Progenitor cell of endocrine pancreas (in vitro differentiated cells): ENCODE results near the gene DTNB. TPM values are rescaled to one million over a fixed set of nuclear protein-coding genes. Genes with fewer than 3 reads are reported as not detected.

Experiments
- DNase-seq: peaks from one replicate; pipeline ENCODE4 v3.0.0; 2021; ENCODE audit warnings: low spot score; ENCODE audit not compliant: unreplicated experiment
- H3K27ac Mint-ChIP-seq: 2 replicates; pipeline ENCODE4 v1.8.0; 2021; ENCODE audit warnings: mild to moderate bottlenecking, moderate library complexity, mixed read lengths
- H3K27me3 Mint-ChIP-seq: 2 replicates; pipeline ENCODE4 v1.8.0; 2021; ENCODE audit warnings: mixed read lengths
- H3K36me3 Mint-ChIP-seq: 2 replicates; pipeline ENCODE4 v1.8.0; 2022; ENCODE audit warnings: mixed read lengths; ENCODE audit not compliant: insufficient read depth
- H3K4me1 Mint-ChIP-seq: 2 replicates; pipeline ENCODE4 v1.8.0; 2021; ENCODE audit warnings: low read depth, mixed read lengths
- H3K4me3 Mint-ChIP-seq: 2 replicates; pipeline ENCODE4 v1.8.0; 2021; ENCODE audit warnings: low read depth, mild to moderate bottlenecking, moderate library complexity, mixed read lengths
- H3K9me3 Mint-ChIP-seq: 2 replicates; pipeline ENCODE4 v1.8.0; 2021; ENCODE audit warnings: low read depth, mixed read lengths
- CTCF ChIP-seq: fragments of 200-600 bp; sonication (generic); IDR thresholded peaks from one replicate; pipeline ENCODE4 v1.5.0; 2021; ENCODE audit warnings: antibody characterized with exemption, mild to moderate bottlenecking; ENCODE audit not compliant: unreplicated experiment
- total RNA-seq: library from RNA; stranded (reverse); gene quantifications from 2 replicates; pipeline ENCODE4 v1.2.1, GENCODE V29; 2021

DTNB gene
- total RNA-seq, 1 donor from 2014 or later, result 29.3 TPM

- DNase-seq, result no peak
- H3K27me3 Mint-ChIP-seq, result no peaks in the 10 kb centered on the region
- H3K9me3 Mint-ChIP-seq, result no peaks in the 10 kb centered on the region
- no peak for TF ChIP-seq CTCF
- no peak overlapping the region for H3K27ac Mint-ChIP-seq
- no peaks in the 10 kb centered on the region for H3K36me3 Mint-ChIP-seq
- peaks cover 10% of the 10 kb centered on the region for H3K4me1 Mint-ChIP-seq
- no peak overlapping the region for H3K4me3 Mint-ChIP-seq
Observed at GRCh38 chr2:25590921-25591505, 82.4 kb downstream of the DTNB start.

- no peaks in the 10 kb centered on the region for H3K9me3 Mint-ChIP-seq
- no peak for DNase-seq
- no peak overlapping the region for H3K27ac Mint-ChIP-seq
- no peak for TF ChIP-seq CTCF
- no peaks in the 10 kb centered on the region for H3K27me3 Mint-ChIP-seq
- H3K4me1 Mint-ChIP-seq, result peaks cover 7% of the 10 kb centered on the region
- H3K36me3 Mint-ChIP-seq, result no peaks in the 10 kb centered on the region
- no peak overlapping the region for H3K4me3 Mint-ChIP-seq
Observed at GRCh38 chr2:25589676-25590205, 83.6 kb downstream of the DTNB start.

- Mint-ChIP-seq H3K4me3 (no peak overlapping the region), H3K9me3 (no peaks in the 10 kb centered on the region), H3K27ac (no peak overlapping the region), H3K4me1 (peaks cover 7% of the 10 kb centered on the region), H3K36me3 (no peaks in the 10 kb centered on the region), H3K27me3 (no peaks in the 10 kb centered on the region)
- no peak for TF ChIP-seq CTCF
- no peak for DNase-seq
Observed at GRCh38 chr2:25588576-25588975, 84.8 kb downstream of the DTNB start.

- TF ChIP-seq CTCF, result no peak
Observed at GRCh38 chr2:25587361-25587760, 86.0 kb downstream of the DTNB start.

GRCh38 chr2:25586726-25587144 is 86.6 kb downstream of the DTNB start:
- Mint-ChIP-seq H3K36me3 (no peaks in the 10 kb centered on the region), H3K9me3 (no peaks in the 10 kb centered on the region), H3K4me1 (peaks cover 7% of the 10 kb centered on the region), H3K27me3 (no peaks in the 10 kb centered on the region), H3K4me3 (no peak overlapping the region), H3K27ac (no peak overlapping the region)
- TF ChIP-seq CTCF, result no peak
- DNase-seq, result no peak

More at GRCh38 chr2:25587361-25587760, 86.0 kb downstream of the DTNB start:
- no peak for DNase-seq
- Mint-ChIP-seq H3K27me3 (no peaks in the 10 kb centered on the region), H3K4me3 (no peak overlapping the region), H3K36me3 (no peaks in the 10 kb centered on the region), H3K4me1 (peaks cover 7% of the 10 kb centered on the region), H3K27ac (no peak overlapping the region), H3K9me3 (no peaks in the 10 kb centered on the region)
